HepG2 (cell line): ENCODE measurements around the gene EMILIN3. TPM values are rescaled to one million over a fixed set of nuclear protein-coding genes. Genes with fewer than 3 reads are reported as not detected.
A peak's percentile ranks its signal among the peaks of the same experiment; 100 is the strongest.

Experiments used
- MAFG ChIP-seq: sonication (generic); formaldehyde crosslinking; IDR thresholded peaks from 2 replicates; pipeline ENCODE4 v1.5.1; 2020; ENCODE audit warnings: mild to moderate bottlenecking, missing genetic modification reagents
- NR2F6 ChIP-seq, 2 experiments: IDR thresholded peaks; 2 replicates each; pipeline ENCODE4 v1.6.1; 2016; ENCODE audit warnings: antibody characterized with exemption in 1 of 2, mild to moderate bottlenecking in 1 of 2
- ZSCAN20 ChIP-seq: sonication (generic); formaldehyde crosslinking; IDR thresholded peaks from 2 replicates; pipeline ENCODE4 v1.4.0; 2020; ENCODE audit warnings: missing genetic modification reagents, mild to moderate bottlenecking, borderline replicate concordance
- polyA plus RNA-seq, 8 experiments: library from polyadenylated mRNA; depleted of rRNA in 3 of 8; stranded (reverse) in 7 of 8; unstranded in 1 of 8; fragments of >200 nt; fragmentation: Illumina TruSeq in 4 of 8; extraction: Trizol in 4 of 8; gene quantifications; 2 replicates each; pipeline versions ENCODE4 v1.2.1 to v1.2.3, GENCODE V29; 2011 to 2016; ENCODE audit warnings: low read depth in 4 of 8, missing spikeins in 1 of 8, mixed read lengths in 1 of 8; ENCODE audit not compliant: insufficient read depth in 1 of 8
- total RNA-seq, 5 experiments: library from RNA; depleted of rRNA; stranded (reverse); fragments of >200 nt; fragmentation: Illumina TruSeq; extraction: Trizol; gene quantifications; 2 replicates each; pipeline ENCODE4 v1.2.3, GENCODE V29; 2016; ENCODE audit warnings: low read depth in 1 of 5
- TF ChIP-seq, protein P1 (sequence below): sonication (generic); formaldehyde crosslinking; IDR thresholded peaks from 2 replicates; pipeline ENCODE4 v1.4.0; 2020; ENCODE audit warnings: missing genetic modification reagents
- TF ChIP-seq, protein P2 (sequence below): sonication (generic); formaldehyde crosslinking; IDR thresholded peaks from 2 replicates; pipeline ENCODE4 v1.8.0; 2022; ENCODE audit warnings: missing genetic modification reagents, mild to moderate bottlenecking, moderate library complexity, borderline replicate concordance
- TF ChIP-seq, protein P3 (sequence below): sonication (generic); formaldehyde crosslinking; IDR thresholded peaks from 2 replicates; pipeline ENCODE4 v1.4.0; 2020; ENCODE audit warnings: low read depth, missing genetic modification reagents
- TF ChIP-seq, protein P4 (sequence below): sonication (generic); formaldehyde crosslinking; IDR thresholded peaks from 2 replicates; pipeline ENCODE4 v1.5.1; 2020; ENCODE audit warnings: mild to moderate bottlenecking, missing genetic modification reagents, borderline replicate concordance
- TF ChIP-seq, protein P5 (sequence below): sonication (generic); formaldehyde crosslinking; IDR thresholded peaks from 2 replicates; pipeline ENCODE4 v1.4.0; 2020; ENCODE audit warnings: mild to moderate bottlenecking, missing genetic modification reagents

Gene EMILIN3
- total and polyA plus RNA-seq, 2 of the 13 experiments (the other 11 are each of a cell fraction or from before 2014, with no cell fraction given): 0.25 to 0.29 TPM

DNA sequence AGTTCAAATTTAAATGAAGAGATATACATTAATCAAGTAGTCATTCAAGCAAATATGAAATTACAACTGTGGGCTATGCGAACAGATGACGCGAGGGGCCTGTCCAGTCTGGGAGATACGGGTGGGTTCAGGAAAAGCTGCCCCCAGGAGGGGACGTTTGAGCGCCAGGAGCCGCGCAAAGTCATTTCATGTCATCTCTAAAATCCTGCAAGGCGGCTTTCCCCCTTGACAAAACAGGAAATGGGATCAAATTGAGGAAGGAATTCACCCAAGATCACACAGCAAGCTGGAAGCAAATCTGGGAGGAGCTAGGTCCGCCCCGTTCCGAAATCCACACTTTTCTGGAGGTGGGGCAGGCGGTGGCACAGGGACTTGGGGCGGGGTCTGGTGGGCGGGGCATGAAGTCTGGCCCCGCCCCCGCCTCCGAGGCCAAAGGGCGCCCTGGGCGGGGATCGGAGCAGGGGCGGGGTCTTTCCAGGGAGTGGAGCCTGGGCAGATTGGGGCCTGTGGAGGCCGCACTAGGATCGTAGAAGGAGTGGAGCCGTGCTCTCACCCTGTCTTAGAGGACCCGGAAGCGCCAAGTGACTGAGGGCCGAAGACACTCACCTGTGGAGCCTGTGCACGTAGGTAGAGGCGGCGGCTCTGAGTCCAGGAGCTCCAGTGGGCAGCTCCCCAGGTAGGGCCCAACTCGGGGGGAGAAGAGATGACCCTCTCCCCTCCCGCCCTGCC is 26.1 kb downstream of the EMILIN3 start, which contains the start of gene LPIN3 (continued):
- TF ChIP-seq, protein P1, sequence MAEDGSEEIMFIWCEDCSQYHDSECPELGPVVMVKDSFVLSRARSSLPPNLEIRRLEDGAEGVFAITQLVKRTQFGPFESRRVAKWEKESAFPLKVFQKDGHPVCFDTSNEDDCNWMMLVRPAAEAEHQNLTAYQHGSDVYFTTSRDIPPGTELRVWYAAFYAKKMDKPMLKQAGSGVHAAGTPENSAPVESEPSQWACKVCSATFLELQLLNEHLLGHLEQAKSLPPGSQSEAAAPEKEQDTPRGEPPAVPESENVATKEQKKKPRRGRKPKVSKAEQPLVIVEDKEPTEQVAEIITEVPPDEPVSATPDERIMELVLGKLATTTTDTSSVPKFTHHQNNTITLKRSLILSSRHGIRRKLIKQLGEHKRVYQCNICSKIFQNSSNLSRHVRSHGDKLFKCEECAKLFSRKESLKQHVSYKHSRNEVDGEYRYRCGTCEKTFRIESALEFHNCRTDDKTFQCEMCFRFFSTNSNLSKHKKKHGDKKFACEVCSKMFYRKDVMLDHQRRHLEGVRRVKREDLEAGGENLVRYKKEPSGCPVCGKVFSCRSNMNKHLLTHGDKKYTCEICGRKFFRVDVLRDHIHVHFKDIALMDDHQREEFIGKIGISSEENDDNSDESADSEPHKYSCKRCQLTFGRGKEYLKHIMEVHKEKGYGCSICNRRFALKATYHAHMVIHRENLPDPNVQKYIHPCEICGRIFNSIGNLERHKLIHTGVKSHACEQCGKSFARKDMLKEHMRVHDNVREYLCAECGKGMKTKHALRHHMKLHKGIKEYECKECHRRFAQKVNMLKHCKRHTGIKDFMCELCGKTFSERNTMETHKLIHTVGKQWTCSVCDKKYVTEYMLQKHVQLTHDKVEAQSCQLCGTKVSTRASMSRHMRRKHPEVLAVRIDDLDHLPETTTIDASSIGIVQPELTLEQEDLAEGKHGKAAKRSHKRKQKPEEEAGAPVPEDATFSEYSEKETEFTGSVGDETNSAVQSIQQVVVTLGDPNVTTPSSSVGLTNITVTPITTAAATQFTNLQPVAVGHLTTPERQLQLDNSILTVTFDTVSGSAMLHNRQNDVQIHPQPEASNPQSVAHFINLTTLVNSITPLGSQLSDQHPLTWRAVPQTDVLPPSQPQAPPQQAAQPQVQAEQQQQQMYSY (CRISPR knock-in tag): peak; percentile 85
- TF ChIP-seq, protein P2, sequence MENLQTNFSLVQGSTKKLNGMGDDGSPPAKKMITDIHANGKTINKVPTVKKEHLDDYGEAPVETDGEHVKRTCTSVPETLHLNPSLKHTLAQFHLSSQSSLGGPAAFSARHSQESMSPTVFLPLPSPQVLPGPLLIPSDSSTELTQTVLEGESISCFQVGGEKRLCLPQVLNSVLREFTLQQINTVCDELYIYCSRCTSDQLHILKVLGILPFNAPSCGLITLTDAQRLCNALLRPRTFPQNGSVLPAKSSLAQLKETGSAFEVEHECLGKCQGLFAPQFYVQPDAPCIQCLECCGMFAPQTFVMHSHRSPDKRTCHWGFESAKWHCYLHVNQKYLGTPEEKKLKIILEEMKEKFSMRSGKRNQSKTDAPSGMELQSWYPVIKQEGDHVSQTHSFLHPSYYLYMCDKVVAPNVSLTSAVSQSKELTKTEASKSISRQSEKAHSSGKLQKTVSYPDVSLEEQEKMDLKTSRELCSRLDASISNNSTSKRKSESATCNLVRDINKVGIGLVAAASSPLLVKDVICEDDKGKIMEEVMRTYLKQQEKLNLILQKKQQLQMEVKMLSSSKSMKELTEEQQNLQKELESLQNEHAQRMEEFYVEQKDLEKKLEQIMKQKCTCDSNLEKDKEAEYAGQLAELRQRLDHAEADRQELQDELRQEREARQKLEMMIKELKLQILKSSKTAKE (CRISPR knock-in tag): no peak
- TF ChIP-seq, protein P3, sequence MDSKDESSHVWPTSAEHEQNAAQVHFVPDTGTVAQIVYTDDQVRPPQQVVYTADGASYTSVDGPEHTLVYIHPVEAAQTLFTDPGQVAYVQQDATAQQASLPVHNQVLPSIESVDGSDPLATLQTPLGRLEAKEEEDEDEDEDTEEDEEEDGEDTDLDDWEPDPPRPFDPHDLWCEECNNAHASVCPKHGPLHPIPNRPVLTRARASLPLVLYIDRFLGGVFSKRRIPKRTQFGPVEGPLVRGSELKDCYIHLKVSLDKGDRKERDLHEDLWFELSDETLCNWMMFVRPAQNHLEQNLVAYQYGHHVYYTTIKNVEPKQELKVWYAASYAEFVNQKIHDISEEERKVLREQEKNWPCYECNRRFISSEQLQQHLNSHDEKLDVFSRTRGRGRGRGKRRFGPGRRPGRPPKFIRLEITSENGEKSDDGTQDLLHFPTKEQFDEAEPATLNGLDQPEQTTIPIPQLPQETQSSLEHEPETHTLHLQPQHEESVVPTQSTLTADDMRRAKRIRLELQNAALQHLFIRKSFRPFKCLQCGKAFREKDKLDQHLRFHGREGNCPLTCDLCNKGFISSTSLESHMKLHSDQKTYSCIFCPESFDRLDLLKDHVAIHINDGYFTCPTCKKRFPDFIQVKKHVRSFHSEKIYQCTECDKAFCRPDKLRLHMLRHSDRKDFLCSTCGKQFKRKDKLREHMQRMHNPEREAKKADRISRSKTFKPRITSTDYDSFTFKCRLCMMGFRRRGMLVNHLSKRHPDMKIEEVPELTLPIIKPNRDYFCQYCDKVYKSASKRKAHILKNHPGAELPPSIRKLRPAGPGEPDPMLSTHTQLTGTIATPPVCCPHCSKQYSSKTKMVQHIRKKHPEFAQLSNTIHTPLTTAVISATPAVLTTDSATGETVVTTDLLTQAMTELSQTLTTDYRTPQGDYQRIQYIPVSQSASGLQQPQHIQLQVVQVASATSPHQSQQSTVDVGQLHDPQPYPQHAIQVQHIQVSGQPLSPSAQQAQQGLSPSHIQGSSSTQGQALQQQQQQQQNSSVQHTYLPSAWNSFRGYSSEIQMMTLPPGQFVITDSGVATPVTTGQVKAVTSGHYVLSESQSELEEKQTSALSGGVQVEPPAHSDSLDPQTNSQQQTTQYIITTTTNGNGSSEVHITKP (CRISPR knock-in tag): no peak; the same call in none of the 2 replicates
- TF ChIP-seq ZSCAN20 (CRISPR knock-in tag): peak; percentile 6; the same call in 1 of the 2 replicates
- TF ChIP-seq MAFG: no peak
- TF ChIP-seq, protein P4, sequence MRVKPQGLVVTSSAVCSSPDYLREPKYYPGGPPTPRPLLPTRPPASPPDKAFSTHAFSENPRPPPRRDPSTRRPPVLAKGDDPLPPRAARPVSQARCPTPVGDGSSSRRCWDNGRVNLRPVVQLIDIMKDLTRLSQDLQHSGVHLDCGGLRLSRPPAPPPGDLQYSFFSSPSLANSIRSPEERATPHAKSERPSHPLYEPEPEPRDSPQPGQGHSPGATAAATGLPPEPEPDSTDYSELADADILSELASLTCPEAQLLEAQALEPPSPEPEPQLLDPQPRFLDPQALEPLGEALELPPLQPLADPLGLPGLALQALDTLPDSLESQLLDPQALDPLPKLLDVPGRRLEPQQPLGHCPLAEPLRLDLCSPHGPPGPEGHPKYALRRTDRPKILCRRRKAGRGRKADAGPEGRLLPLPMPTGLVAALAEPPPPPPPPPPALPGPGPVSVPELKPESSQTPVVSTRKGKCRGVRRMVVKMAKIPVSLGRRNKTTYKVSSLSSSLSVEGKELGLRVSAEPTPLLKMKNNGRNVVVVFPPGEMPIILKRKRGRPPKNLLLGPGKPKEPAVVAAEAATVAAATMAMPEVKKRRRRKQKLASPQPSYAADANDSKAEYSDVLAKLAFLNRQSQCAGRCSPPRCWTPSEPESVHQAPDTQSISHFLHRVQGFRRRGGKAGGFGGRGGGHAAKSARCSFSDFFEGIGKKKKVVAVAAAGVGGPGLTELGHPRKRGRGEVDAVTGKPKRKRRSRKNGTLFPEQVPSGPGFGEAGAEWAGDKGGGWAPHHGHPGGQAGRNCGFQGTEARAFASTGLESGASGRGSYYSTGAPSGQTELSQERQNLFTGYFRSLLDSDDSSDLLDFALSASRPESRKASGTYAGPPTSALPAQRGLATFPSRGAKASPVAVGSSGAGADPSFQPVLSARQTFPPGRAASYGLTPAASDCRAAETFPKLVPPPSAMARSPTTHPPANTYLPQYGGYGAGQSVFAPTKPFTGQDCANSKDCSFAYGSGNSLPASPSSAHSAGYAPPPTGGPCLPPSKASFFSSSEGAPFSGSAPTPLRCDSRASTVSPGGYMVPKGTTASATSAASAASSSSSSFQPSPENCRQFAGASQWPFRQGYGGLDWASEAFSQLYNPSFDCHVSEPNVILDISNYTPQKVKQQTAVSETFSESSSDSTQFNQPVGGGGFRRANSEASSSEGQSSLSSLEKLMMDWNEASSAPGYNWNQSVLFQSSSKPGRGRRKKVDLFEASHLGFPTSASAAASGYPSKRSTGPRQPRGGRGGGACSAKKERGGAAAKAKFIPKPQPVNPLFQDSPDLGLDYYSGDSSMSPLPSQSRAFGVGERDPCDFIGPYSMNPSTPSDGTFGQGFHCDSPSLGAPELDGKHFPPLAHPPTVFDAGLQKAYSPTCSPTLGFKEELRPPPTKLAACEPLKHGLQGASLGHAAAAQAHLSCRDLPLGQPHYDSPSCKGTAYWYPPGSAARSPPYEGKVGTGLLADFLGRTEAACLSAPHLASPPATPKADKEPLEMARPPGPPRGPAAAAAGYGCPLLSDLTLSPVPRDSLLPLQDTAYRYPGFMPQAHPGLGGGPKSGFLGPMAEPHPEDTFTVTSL (CRISPR knock-in tag): peak; percentile 34; the same call in 1 of the 2 replicates
- TF ChIP-seq NR2F6 (IDR thresholded peaks at IDR 0.05): peak; percentile 63
- peak; percentile 79 for TF ChIP-seq NR2F6 (CRISPR knock-in tag; IDR thresholded peaks at IDR 0.05)
- TF ChIP-seq, protein P5, sequence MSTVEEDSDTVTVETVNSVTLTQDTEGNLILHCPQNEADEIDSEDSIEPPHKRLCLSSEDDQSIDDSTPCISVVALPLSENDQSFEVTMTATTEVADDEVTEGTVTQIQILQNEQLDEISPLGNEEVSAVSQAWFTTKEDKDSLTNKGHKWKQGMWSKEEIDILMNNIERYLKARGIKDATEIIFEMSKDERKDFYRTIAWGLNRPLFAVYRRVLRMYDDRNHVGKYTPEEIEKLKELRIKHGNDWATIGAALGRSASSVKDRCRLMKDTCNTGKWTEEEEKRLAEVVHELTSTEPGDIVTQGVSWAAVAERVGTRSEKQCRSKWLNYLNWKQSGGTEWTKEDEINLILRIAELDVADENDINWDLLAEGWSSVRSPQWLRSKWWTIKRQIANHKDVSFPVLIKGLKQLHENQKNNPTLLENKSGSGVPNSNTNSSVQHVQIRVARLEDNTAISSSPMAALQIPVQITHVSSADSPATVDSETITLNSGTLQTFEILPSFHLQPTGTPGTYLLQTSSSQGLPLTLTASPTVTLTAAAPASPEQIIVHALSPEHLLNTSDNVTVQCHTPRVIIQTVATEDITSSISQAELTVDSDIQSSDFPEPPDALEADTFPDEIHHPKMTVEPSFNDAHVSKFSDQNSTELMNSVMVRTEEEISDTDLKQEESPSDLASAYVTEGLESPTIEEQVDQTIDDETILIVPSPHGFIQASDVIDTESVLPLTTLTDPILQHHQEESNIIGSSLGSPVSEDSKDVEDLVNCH (CRISPR knock-in tag): no peak; the same call in 1 of the 2 replicates
